Ascending aorta (tissue), 2 donors: Measurements from ENCODE around the gene ZBTB7C. TPM values are rescaled to one million over a fixed set of nuclear protein-coding genes. Genes with fewer than 3 reads are reported as not detected.

ENCODE experiments used
- DNase-seq, 2 donors: peaks; one replicate each; pipeline ENCODE4 v3.0.0-alpha.2; 2019; ENCODE audit warnings: low spot score in 2 of 2
- H3K27ac ChIP-seq, 2 donors: fragments of 200-600 bp; sonication (generic); one replicate each; pipeline ENCODE4 v1.5.1; 2016 to 2017; ENCODE audit warnings: mild to moderate bottlenecking in 1 of 2
- H3K27me3 ChIP-seq: fragments of 200-600 bp; sonication (generic); one replicate; pipeline ENCODE4 v1.5.1; 2017
- H3K36me3 ChIP-seq, 2 donors: fragments of 200-600 bp; sonication (generic); one replicate each; pipeline ENCODE4 v1.5.1; 2016
- H3K4me1 ChIP-seq, 2 donors: fragments of 200-600 bp; sonication (generic); one replicate each; pipeline ENCODE4 v1.5.1; 2016 to 2017; ENCODE audit warnings: mild to moderate bottlenecking in 1 of 2
- H3K4me3 ChIP-seq, 2 donors: fragments of 200-600 bp; sonication (generic); one replicate each; pipeline ENCODE4 v1.5.1; 2016 to 2017; ENCODE audit warnings: mild to moderate bottlenecking in 1 of 2
- H3K9me3 ChIP-seq, 2 donors: fragments of 200-600 bp; sonication (generic); one replicate each; pipeline ENCODE4 v1.5.1; 2016
- CTCF ChIP-seq, 3 experiments: fragments of 200-600 bp in 2 of 3; fragments of 450-650 bp in 1 of 3; sonication (generic) in 2 of 3; IDR thresholded peaks; one replicate each; pipeline ENCODE4 v1.5.1; 2016 to 2019; ENCODE audit warnings: antibody characterized with exemption in 3 of 3, mild to moderate bottlenecking in 1 of 3, moderate library complexity in 1 of 3
- intact Hi-C: fragments of 100-400 bp; cut with DNase I; formaldehyde crosslinking; loops from one replicate; pipeline ENCODE4 v1.15.1; 2023
- total RNA-seq: library from RNA; depleted of rRNA; stranded (reverse); fragments of >200 nt; gene quantifications from one replicate; pipeline ENCODE4 v1.1.0, GENCODE V29; 2016

The ZBTB7C gene
- total RNA-seq, 1 donor from 2014 or later, result 8.1 TPM

GRCh38 chr18:48194591-48195181 lies 214.5 kb downstream of the ZBTB7C start:
- Histone ChIP-seq H3K27ac (peak overlapping the region in 1 of 2 donors; percentile 28), H3K9me3 (no peaks in the 10 kb centered on the region)

GRCh38 chr18:48193521-48194492 lies 215.4 kb downstream of the ZBTB7C start:
- no peaks in the 10 kb centered on the region for H3K27me3 ChIP-seq
- H3K4me3 ChIP-seq, result no peak overlapping the region
- H3K9me3 ChIP-seq, result no peaks in the 10 kb centered on the region
- DNase-seq, result no peak
- H3K27ac ChIP-seq, result no peak overlapping the region
- intact Hi-C loops, result no loop called here
- peaks cover 3 to 5% of the 10 kb centered on the region in 2 donors for H3K4me1 ChIP-seq
- TF ChIP-seq CTCF (IDR thresholded peaks at IDR 0.05), result no peak
- H3K36me3 ChIP-seq, result no peaks in the 10 kb centered on the region

More at GRCh38 chr18:48194591-48195181, 214.5 kb downstream of the ZBTB7C start:
- TF ChIP-seq CTCF (IDR thresholded peaks at IDR 0.05), result no peak
- intact Hi-C loops, result no loop called here
- no peaks in the 10 kb centered on the region for H3K36me3 ChIP-seq
- H3K4me3 ChIP-seq, result no peak overlapping the region
- no peaks in the 10 kb centered on the region for H3K27me3 ChIP-seq
- DNase-seq, result no peak
- H3K4me1 ChIP-seq, result peaks cover 3 to 5% of the 10 kb centered on the region in 2 donors

- Histone ChIP-seq H3K27ac (no peak overlapping the region), H3K4me3 (no peak overlapping the region), H3K27me3 (no peaks in the 10 kb centered on the region), H3K36me3 (no peaks in the 10 kb centered on the region), H3K9me3 (no peaks in the 10 kb centered on the region), H3K4me1 (peaks cover 3 to 5% of the 10 kb centered on the region in 2 donors)
- intact Hi-C loops, result no loop called here
- TF ChIP-seq CTCF (IDR thresholded peaks at IDR 0.05), result no peak
- DNase-seq, result no peak
These were observed 216.6 kb downstream of the ZBTB7C start for GRCh38 chr18:48192542-48192941.

- Histone ChIP-seq H3K27ac (no peak overlapping the region), H3K4me1 (peaks cover 3 to 5% of the 10 kb centered on the region in 2 donors), H3K4me3 (no peak overlapping the region), H3K36me3 (no peaks in the 10 kb centered on the region), H3K9me3 (no peaks in the 10 kb centered on the region), H3K27me3 (no peaks in the 10 kb centered on the region)
- DNase-seq, result no peak
- TF ChIP-seq CTCF (IDR thresholded peaks at IDR 0.05), result no peak
- intact Hi-C loops, result no loop called here
These were observed 217.7 kb downstream of the ZBTB7C start for GRCh38 chr18:48191494-48191893.

GRCh38 chr18:48190994-48191393 lies 218.2 kb downstream of the ZBTB7C start:
- Histone ChIP-seq H3K4me3 (no peak overlapping the region), H3K36me3 (no peaks in the 10 kb centered on the region), H3K4me1 (peaks cover 3 to 5% of the 10 kb centered on the region in 2 donors), H3K9me3 (no peaks in the 10 kb centered on the region), H3K27ac (no peak overlapping the region), H3K27me3 (no peaks in the 10 kb centered on the region)
- no peak for DNase-seq
- TF ChIP-seq CTCF (IDR thresholded peaks at IDR 0.05), result no peak
- intact Hi-C loops, result no loop called here
